CD14-positive monocyte (primary cell): Measurements from ENCODE around the gene POLR2L. TPM values are rescaled to one million over a fixed set of nuclear protein-coding genes. Genes with fewer than 3 reads are reported as not detected.

ENCODE experiments used
- DNase-seq, 3 donors: peaks; one replicate each; pipeline ENCODE4 v3.0.0-alpha.2; 2011 to 2022
- H2AFZ ChIP-seq: 2 replicates; pipeline ENCODE4 v1.6.0; 2012; ENCODE audit warnings: mild to moderate bottlenecking, low read depth, low read length, inconsistent platforms; ENCODE audit not compliant: insufficient read depth, poor library complexity, severe bottlenecking
- H3K27ac ChIP-seq, 2 donors: 1 replicate in 1 of 2; 2 replicates in 1 of 2; pipeline ENCODE4 v1.5.1; 2012 to 2013; ENCODE audit warnings: low read length in 2 of 2, control low read depth in 1 of 2, inconsistent platforms in 1 of 2, low read depth in 1 of 2, mild to moderate bottlenecking in 1 of 2
- H3K27me3 ChIP-seq, 2 donors: one replicate each; pipeline versions ENCODE4 v1.6.0 to v1.6.1; 2011 to 2013; ENCODE audit warnings: low read length in 2 of 2; ENCODE audit not compliant: control insufficient read depth in 2 of 2, insufficient read depth in 2 of 2
- H3K36me3 ChIP-seq, 2 donors: replicated peaks in 1 of 2; 1 replicate in 1 of 2; 2 replicates in 1 of 2; pipeline versions ENCODE4 v1.5.1 to v1.6.1; 2012 to 2013; ENCODE audit warnings: low read length in 2 of 2, control low read depth in 1 of 2, inconsistent platforms in 1 of 2, mild to moderate bottlenecking in 1 of 2; ENCODE audit not compliant: insufficient read depth in 2 of 2, control insufficient read depth in 1 of 2
- H3K4me1 ChIP-seq, 2 donors: 1 replicate in 1 of 2; 2 replicates in 1 of 2; pipeline versions ENCODE4 v1.5.1 to v1.6.1; 2012 to 2013; ENCODE audit warnings: low read length in 2 of 2, control low read depth in 1 of 2, inconsistent platforms in 1 of 2, mild to moderate bottlenecking in 1 of 2, moderate library complexity in 1 of 2; ENCODE audit not compliant: insufficient read depth in 2 of 2, control insufficient read depth in 1 of 2
- H3K4me2 ChIP-seq: replicated peaks from 2 replicates; pipeline ENCODE3; 2012; ENCODE audit warnings: low read length, moderate library complexity, mild to moderate bottlenecking; ENCODE audit not compliant: poor library complexity, severe bottlenecking; ENCODE audit errors: extremely low read depth
- H3K4me3 ChIP-seq, 3 experiments: fragments of 200-600 bp in 1 of 3; sonication (generic) in 1 of 3; replicated peaks in 1 of 3; 1 replicate in 2 of 3; 2 replicates in 1 of 3; pipeline ENCODE4 v1.5.1; 2011 to 2013; ENCODE audit warnings: low read length in 3 of 3, mild to moderate bottlenecking in 3 of 3, control low read depth in 2 of 3, low read depth in 2 of 3, inconsistent platforms in 1 of 3, moderate library complexity in 1 of 3
- H3K79me2 ChIP-seq: 2 replicates; pipeline ENCODE4 v1.6.0; 2012; ENCODE audit warnings: mild to moderate bottlenecking, control low read depth, inconsistent platforms, low read length, moderate library complexity; ENCODE audit not compliant: insufficient read depth
- H3K9ac ChIP-seq: 2 replicates; pipeline ENCODE4 v1.6.0; 2017; ENCODE audit warnings: low read length, mild to moderate bottlenecking; ENCODE audit not compliant: insufficient read depth, poor library complexity, severe bottlenecking
- H3K9me3 ChIP-seq, 2 donors: replicated peaks in 1 of 2; 1 replicate in 1 of 2; 2 replicates in 1 of 2; pipeline versions ENCODE4 v1.5.1 to v1.6.1; 2012 to 2013; ENCODE audit warnings: low read length in 2 of 2, control low read depth in 1 of 2; ENCODE audit not compliant: control insufficient read depth in 1 of 2, insufficient read depth in 1 of 2
- H4K20me1 ChIP-seq: 2 replicates; pipeline ENCODE4 v1.6.0; 2012; ENCODE audit warnings: mild to moderate bottlenecking, low read length, control low read depth, moderate library complexity; ENCODE audit not compliant: insufficient read depth
- H3K27ac Mint-ChIP-seq, 7 donors: one replicate each; pipeline ENCODE4 v1.8.0; 2020; ENCODE audit warnings: mild to moderate bottlenecking in 7 of 7, mixed read lengths in 7 of 7, moderate library complexity in 6 of 7, inconsistent platforms in 2 of 7
- H3K27me3 Mint-ChIP-seq, 3 donors: one replicate each; pipeline ENCODE4 v1.8.0; 2021 to 2022; ENCODE audit warnings: low read depth in 3 of 3, mild to moderate bottlenecking in 3 of 3, mixed read lengths in 3 of 3, moderate library complexity in 3 of 3, inconsistent platforms in 1 of 3
- H3K36me3 Mint-ChIP-seq, 2 donors: one replicate each; pipeline ENCODE4 v1.8.0; 2020; ENCODE audit warnings: mixed read lengths in 2 of 2, inconsistent platforms in 1 of 2, mild to moderate bottlenecking in 1 of 2
- H3K4me1 Mint-ChIP-seq: one replicate; pipeline ENCODE4 v1.8.0; 2020; ENCODE audit warnings: mild to moderate bottlenecking, mixed read lengths
- H3K4me3 Mint-ChIP-seq, 2 donors: one replicate each; pipeline ENCODE4 v1.8.0; 2020; ENCODE audit warnings: mild to moderate bottlenecking in 2 of 2, mixed read lengths in 2 of 2, moderate library complexity in 1 of 2
- H3K9me3 Mint-ChIP-seq, 7 donors: one replicate each; pipeline ENCODE4 v1.8.0; 2020 to 2022; ENCODE audit warnings: mixed read lengths in 7 of 7, mild to moderate bottlenecking in 6 of 7, moderate library complexity in 6 of 7, inconsistent platforms in 2 of 7
- WGBS: methylation state at CpG from one replicate; pipeline ENCODE4 v1.1.5; 2013; ENCODE audit warnings: missing lambda C conversion rate; ENCODE audit not compliant: insufficient coverage; 5-methylcytosine and 5-hydroxymethylcytosine counted together
- intact Hi-C, 2 donors: fragments of 100-400 bp; cut with micrococcal nuclease; formaldehyde crosslinking; loops; one replicate each; pipeline versions ENCODE4 v1.15.0 to v1.15.1; 2023
- polyA plus RNA-seq, 3 donors: library from polyadenylated mRNA; depleted of rRNA in 1 of 3; unstranded in 2 of 3; stranded (reverse) in 1 of 3; fragments of 300-500 nt in 2 of 3; fragments of >200 nt in 1 of 3; fragmentation: Illumina TruSeq in 2 of 3; gene quantifications; 1 replicate in 2 of 3; 2 replicates in 1 of 3; pipeline ENCODE4 v1.2.3, GENCODE V29; 2012 to 2021
- TF ChIP-seq, protein P1 (sequence below): fragments of 200-600 bp; IDR thresholded peaks from one replicate; pipeline ENCODE4 v1.8.0; 2022; ENCODE audit warnings: antibody characterized with exemption, mild to moderate bottlenecking

Gene POLR2L
- polyA plus RNA-seq, 3 donors: 93.9 to 133 (median 110) TPM

DNA sequence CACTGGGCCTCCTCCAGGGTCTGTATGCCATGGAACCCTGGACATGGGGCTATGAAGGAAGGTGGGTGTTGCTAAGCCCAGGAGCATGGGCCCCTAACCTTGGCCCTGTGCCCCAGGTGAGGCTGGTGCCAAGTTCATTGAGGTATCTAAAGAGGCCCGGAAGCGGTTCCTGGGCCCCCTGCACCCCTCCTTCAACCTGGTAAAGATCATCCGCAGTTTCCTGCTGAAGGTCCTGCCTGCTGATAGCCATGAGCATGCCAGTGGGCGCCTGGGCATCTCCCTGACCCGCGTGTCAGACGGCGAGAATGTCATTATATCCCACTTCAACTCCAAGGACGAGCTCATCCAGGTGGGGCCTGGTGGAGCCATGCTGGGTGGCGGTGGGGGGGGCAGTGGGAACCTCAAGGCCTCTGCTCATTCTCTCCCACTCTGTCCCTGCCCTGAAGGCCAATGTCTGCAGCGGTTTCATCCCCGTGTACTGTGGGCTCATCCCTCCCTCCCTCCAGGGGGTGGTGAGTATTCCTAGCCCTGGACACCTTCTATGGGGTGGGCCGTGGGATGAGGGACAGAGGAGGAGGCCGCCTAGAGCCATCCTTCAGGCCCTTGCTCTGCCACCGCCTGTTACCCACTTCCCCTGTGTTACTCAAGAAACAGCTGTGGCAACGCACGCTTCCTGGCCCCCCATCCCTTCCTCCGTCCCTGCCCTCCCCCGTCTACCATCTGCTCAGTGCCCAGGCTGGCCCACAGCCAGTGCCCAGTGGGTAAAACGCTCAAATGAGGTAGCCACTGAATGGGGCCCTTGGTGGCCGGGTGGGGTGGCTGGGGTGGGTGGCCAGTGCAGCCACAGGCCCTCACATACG lies 20.6 kb downstream of the POLR2L start:
- peaks cover 27 to 40% of the 10 kb centered on the region in 2 donors for H3K36me3 Mint-ChIP-seq
- no peak overlapping the region for H2AFZ ChIP-seq
- H3K4me1 ChIP-seq: peaks cover 50 to 62% of the 10 kb centered on the region in 2 donors
- H3K4me3 ChIP-seq: peak overlapping the region; percentile 71 to 97 (median 87)
- H3K9me3 ChIP-seq: no peaks in the 10 kb centered on the region
- H3K4me1 Mint-ChIP-seq: peaks cover 38% of the 10 kb centered on the region
- H3K36me3 ChIP-seq: peaks cover 21 to 32% of the 10 kb centered on the region in 2 donors
- H3K79me2 ChIP-seq: peaks cover 53% of the 10 kb centered on the region
- peaks cover 0 to 1% (median 0%) of the 10 kb centered on the region in 7 donors for H3K9me3 Mint-ChIP-seq
- peak overlapping the region; percentile 91 to 98 (median 97) for H3K27ac Mint-ChIP-seq
- H4K20me1 ChIP-seq: peaks cover 60% of the 10 kb centered on the region
- peaks cover 4 to 19% (median 7%) of the 10 kb centered on the region in 3 donors for H3K27me3 Mint-ChIP-seq
- peak overlapping the region; percentile 85 to 91 for H3K27ac ChIP-seq
- TF ChIP-seq, protein P1, sequence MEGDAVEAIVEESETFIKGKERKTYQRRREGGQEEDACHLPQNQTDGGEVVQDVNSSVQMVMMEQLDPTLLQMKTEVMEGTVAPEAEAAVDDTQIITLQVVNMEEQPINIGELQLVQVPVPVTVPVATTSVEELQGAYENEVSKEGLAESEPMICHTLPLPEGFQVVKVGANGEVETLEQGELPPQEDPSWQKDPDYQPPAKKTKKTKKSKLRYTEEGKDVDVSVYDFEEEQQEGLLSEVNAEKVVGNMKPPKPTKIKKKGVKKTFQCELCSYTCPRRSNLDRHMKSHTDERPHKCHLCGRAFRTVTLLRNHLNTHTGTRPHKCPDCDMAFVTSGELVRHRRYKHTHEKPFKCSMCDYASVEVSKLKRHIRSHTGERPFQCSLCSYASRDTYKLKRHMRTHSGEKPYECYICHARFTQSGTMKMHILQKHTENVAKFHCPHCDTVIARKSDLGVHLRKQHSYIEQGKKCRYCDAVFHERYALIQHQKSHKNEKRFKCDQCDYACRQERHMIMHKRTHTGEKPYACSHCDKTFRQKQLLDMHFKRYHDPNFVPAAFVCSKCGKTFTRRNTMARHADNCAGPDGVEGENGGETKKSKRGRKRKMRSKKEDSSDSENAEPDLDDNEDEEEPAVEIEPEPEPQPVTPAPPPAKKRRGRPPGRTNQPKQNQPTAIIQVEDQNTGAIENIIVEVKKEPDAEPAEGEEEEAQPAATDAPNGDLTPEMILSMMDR: no peak
- H3K4me2 ChIP-seq: peak overlapping the region; percentile 100
- intact Hi-C loops: loop anchor here in 1 of 2 donors (2.0 kb wide), 1 partner anchor 13 kb away; no protein-coding TSS in a partner anchor
- peak; percentile 73 to 87 (median 77) for DNase-seq
- peaks cover 0 to 2% of the 10 kb centered on the region in 2 donors for H3K27me3 ChIP-seq
- WGBS: no CpG with 5 or more reads among the region's 22 CpGs
- peak overlapping the region; percentile 86 for H3K9ac ChIP-seq
- peak overlapping the region; percentile 88 to 90 for H3K4me3 Mint-ChIP-seq

DNA sequence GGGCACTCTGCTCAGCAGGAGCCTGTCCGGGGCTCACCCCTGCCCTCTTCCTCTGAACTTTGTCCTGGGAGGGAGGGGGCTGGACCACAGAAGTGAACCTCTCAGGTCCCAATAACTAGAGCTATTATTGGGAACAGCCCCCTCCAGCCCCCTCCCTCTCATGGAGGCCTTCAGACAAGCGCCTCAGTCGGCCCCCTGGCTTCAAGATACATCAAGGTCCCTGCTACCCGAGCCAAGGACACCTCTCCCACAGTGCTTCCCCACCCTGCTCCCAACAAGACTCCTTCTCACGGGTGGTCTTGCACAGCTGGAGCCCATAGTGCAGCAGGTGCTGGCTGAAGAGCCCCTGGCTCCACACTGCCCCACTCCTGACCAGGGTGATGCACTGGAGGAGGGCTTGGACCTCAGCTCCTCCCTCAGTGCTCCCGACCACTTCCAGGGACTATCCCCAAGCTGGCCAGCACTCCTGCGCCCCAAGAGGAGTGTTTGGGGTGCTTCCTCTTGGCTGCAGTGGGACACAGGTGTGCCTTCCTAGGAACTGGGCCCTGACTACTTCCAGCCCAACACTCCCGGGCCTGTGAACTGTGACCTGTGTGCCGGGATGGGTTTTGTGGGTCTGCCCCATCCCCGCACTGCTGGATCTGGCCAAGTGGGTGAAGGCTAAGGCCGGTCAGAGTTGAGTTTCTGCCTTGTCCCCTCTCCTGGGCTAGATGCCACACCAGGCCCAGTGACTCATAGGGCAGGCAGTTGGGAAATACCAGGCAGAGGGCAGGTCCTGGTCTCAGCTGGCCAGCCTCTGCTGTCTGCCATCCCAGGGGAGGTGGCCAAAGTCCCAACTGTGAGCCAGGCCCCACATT lies 21.4 kb downstream of the POLR2L start:
- Mint-ChIP-seq H3K9me3 (peaks cover 0 to 1% (median 0%) of the 10 kb centered on the region in 7 donors), H3K4me3 (peak overlapping the region; percentile 88 to 90), H3K27me3 (peaks cover 0 to 14% (median 2%) of the 10 kb centered on the region in 3 donors), H3K4me1 (peaks cover 34% of the 10 kb centered on the region), H3K36me3 (peaks cover 27 to 40% of the 10 kb centered on the region in 2 donors), H3K27ac (peak overlapping the region; percentile 91 to 98 (median 97))
- Histone ChIP-seq H3K9me3 (no peaks in the 10 kb centered on the region), H3K36me3 (peaks cover 21 to 32% of the 10 kb centered on the region in 2 donors), H3K4me2 (peak overlapping the region; percentile 100), H3K79me2 (peaks cover 53% of the 10 kb centered on the region), H3K9ac (peak overlapping the region; percentile 86), H3K27me3 (no peaks in the 10 kb centered on the region), H3K27ac (peak overlapping the region; percentile 85 to 91), H4K20me1 (peaks cover 60% of the 10 kb centered on the region), H3K4me1 (peaks cover 44 to 54% of the 10 kb centered on the region in 2 donors), H2AFZ (no peak overlapping the region), H3K4me3 (peak overlapping the region; percentile 71 to 97 (median 87))
- TF ChIP-seq, protein P1: peak; percentile 15
- 36% methylated on average over 5 of the region's 11 CpGs for WGBS
- peak; percentile 84 to 90 (median 89) for DNase-seq
- intact Hi-C loops: loop anchor here in 1 of 2 donors (2.0 kb wide), 1 partner anchor 14 kb away; no protein-coding TSS in a partner anchor
